NCI-H748 (cell line): ENCODE data around the gene APPBP2.
"Not testable (repeated sequence)": the region's sequence is repeated elsewhere in the genome, so short reads cannot be mapped to it uniquely, and the experiment has no call there.

Source experiments
- DNase-seq: peaks from one replicate; lab custom pipeline; 2025; ENCODE audit not compliant: unreplicated experiment; lab: John Stamatoyannopoulos, UW

Gene APPBP2

DNA sequence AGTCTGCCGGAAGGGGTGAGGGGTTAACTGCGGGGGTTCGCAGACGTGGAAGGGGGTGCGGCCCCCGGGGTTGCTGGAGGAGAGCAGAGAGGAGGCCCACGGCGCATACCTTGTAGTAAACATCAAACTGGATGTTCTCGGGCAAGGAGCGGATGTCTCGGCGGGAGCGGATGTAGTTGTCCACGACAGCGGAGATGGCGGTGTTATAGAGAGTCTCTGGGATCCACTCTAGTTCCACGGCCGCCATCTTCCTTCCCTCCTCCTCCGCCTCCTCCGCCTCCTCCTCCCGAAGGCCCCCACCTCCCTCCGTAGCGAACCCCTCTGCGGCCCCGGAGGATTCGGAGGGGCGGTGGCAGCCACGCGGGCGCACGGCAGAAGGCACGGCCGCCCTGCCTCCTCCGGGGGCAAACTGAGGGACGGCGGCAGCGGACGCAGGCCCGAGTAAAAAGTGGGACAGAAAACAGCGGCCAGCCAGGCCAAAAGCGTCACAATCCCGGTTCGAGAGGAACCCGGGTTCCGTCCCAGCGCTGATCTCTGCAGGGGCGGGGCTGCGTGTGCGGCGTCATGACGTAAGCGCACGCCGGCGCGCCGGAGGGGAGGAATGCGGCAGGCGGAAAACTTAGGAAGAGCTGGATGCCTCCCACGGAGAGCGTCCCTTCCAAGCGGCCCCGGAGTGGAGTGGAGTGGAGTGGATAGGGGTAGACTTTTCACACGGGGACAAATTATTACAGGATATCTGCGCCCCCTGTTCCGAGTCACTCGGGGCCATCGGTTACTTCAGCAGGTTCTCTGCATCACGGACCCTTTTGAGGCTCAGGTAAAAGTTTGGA, at the start of gene APPBP2:
TSS of gene APPBP2 (minus strand) at position 558 of the 830 bp plus-strand sequence. CDS start at position 247, 311 bp downstream.
- DNase-seq = peak; percentile 84

- no peak for DNase-seq
Observed at GRCh38 chr17:60573236-60574051, 47.4 kb upstream of the APPBP2 start.

DNA sequence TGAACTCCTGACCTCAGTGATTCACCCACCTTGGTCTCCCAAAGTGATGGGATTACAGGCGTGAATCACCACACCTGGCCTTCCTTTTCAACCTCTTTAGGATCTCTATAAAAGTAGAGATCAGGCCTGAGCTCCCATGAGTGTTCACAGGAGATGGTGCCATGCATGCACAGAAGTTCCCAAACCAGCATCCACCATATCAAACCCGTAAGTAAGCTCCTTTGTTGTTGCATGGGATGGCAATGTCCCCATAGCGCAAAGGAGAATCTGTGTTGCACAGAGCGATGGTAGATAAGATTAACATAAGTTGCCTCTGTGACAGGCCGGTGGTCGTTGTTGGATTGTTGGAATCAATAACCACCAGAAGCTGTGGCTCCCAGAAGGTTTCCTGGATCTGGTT, 39.2 kb upstream of the APPBP2 start:
- DNase-seq = no peak

DNA sequence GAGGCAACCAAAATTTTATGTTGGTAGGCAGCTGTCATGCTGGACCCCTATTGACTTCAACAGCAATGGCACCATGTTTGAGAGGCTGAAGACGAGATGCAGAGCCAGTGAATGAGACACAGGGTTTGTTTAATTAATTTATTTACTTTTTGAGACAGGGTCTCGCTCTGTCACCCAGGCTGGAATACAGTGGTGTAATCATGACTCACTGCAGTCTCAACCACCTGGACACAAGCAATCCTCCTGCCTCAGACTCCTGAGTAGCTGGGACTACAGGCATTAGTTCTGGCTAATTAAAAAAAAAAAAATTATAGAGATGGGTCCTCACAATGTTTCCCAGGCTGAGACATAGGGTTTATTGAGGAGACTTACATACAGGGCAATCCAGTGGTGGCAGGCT, 37.7 kb upstream of the APPBP2 start:
- peak; percentile 44 for DNase-seq

DNA sequence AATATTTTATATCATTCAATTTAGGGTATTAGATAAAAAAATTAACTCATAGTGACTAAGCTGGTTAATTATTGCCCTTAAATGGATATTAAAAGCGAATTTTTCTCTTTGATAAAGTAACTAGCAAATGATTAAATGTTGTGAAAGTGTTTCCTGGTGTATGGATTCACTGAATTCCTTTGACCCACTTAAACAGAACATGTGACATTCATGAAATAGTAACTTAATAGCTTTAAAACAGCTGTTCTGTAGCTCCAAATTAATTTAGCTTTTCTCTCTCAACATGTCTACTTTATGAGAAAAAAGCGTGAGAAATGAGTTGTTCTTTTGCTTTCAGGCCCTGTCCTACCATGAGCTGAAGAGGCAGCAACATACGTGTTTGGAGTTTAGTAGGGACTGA, 36.4 kb upstream of the APPBP2 start:
- no peak for DNase-seq

GRCh38 chr17:60560860-60561257, 34.8 kb upstream of the APPBP2 start:
- DNase-seq = peak; percentile 5

GRCh38 chr17:60559995-60560859, 34.2 kb upstream of the APPBP2 start:
- no peak for DNase-seq

DNA sequence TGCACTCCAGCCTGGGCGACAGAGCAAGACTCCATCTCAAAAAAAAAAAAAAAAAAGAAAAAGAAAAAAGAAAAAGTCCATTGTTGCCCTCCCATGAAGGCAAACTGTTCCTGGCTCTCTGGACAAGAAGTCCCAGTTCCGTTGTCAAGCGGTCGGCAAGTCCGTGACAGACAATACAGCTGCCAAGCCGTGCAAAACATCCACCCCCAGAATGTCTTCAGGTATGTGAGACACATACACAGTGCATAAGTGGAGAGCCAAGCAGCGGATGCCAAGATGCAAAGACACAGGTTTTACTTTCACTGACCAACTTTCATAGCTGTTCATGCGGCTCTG, 33.6 kb upstream of the APPBP2 start:
- no peak for DNase-seq

GRCh38 chr17:60557805-60558204, 31.8 kb upstream of the APPBP2 start:
- peak; percentile 19 for DNase-seq

GRCh38 chr17:60555786-60556185, 29.7 kb upstream of the APPBP2 start:
- DNase-seq = no peak

DNA sequence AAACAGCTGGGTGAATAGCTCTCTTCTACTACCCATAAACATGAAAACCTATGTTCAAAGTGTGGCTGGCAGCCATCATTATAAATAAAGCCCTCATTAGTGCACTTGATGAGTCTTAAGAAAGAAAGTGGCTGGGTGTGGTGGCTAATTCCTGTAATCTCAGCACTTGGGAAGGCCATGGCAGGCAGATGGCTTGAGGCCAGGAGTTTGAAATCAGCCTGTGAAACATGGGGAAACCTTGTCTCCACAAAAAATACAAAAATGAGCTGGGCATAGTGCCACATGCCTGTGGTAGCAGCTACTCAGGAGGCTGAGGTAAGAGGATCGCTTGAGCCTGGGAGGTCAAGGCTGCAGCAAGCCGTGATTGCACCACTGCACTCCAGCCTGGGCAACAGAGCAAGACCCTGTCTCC, 28.3 kb upstream of the APPBP2 start:
- no peak for DNase-seq

GRCh38 chr17:60552255-60552654, 26.2 kb upstream of the APPBP2 start:
- not testable (repeated sequence) for DNase-seq

GRCh38 chr17:60548990-60549389, 22.9 kb upstream of the APPBP2 start:
- DNase-seq = no peak

DNA sequence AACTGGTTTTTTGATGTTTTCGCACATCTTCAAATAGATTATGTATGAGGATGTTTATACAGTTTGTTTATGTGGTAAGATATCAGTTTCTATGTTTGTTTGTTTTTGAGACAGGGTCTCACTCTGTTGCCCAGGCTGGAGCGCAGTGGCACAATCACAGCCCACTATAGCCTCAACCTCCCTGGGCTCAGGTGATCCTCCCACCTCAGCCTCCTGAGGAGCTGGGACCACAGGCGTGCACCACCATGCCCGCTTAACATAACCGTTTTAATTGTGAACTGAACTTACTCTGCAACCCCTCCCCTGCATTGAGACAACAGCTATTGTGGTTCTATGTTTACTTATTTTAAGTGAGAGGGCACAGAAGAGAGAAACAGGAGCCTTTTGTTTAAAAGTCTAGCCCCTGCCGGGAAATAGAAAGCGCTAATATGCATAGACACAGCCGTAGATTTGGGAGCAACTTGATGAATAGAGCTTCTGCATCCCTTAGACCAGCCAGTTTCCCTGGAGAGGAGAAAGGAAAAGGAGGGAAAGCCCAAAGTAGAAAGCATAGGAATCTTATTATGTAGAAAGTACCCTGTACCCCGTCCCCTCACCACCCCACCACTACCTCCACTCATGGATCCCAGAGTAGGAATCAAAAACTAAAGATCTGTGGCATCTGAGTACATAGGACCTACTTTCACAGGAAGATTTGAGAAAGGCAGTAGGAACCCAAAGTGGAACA, 19.6 kb upstream of the APPBP2 start:
- DNase-seq = peak; percentile 9

DNA sequence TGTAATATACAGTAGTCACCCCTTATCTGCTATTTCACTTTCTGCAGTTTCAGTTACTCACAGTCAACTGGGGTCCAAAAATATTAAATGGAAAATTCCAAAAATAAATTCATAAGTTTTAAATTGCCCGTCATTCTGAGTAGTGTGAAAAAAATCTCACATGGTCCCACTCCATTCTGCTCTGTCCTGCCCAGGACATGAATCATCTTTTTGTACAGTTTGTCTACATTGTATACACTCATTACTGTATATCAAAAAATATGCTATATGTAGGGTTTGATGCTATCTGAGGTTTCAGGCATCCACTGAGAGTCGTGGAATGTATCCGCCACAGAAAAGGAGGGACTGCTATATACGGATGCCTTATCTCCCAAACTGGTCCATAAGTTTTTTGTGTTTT, 16.0 kb upstream of the APPBP2 start:
- no peak for DNase-seq

GRCh38 chr17:60540460-60540859, 14.4 kb upstream of the APPBP2 start:
- DNase-seq = no peak

DNA sequence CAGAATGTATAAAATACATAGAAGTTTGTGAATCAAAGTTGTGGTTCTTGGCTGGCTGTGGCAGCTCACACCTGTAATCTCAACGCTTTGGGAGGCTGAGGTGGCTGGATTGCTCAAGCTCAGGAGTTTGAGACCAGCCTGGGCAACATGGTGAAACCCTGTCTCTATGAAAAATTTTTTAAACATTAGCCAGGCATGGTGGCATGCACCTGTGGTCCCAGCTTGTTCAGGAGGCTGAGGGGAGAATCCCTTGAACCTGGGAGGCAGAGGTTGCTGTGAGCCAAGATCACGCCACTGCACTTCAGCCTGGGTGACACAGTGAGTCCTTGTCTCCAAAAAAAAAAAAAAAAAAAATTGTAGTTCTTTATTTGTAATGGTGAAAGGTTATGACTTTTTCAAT, 13.8 kb upstream of the APPBP2 start:
- no peak for DNase-seq

DNA sequence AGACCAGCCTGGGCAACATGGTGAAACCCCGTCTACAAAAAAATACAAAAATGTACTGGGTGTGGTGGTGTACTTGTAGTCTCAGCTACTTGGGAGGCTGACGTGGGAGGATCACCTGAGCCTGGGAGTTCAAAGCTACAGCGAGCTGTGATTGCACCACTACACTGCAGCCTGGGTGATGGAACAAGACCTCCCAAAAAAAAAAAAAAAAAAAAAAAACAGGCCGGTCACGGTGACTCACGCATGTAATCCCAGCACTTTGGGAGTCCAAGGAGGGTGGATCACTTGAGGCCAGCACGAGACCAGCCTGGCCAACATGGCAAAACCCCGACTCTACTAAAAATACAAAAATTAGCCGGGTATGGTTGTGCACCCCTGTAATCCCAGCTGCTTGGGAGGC, 12.7 kb upstream of the APPBP2 start:
- no peak for DNase-seq

DNA sequence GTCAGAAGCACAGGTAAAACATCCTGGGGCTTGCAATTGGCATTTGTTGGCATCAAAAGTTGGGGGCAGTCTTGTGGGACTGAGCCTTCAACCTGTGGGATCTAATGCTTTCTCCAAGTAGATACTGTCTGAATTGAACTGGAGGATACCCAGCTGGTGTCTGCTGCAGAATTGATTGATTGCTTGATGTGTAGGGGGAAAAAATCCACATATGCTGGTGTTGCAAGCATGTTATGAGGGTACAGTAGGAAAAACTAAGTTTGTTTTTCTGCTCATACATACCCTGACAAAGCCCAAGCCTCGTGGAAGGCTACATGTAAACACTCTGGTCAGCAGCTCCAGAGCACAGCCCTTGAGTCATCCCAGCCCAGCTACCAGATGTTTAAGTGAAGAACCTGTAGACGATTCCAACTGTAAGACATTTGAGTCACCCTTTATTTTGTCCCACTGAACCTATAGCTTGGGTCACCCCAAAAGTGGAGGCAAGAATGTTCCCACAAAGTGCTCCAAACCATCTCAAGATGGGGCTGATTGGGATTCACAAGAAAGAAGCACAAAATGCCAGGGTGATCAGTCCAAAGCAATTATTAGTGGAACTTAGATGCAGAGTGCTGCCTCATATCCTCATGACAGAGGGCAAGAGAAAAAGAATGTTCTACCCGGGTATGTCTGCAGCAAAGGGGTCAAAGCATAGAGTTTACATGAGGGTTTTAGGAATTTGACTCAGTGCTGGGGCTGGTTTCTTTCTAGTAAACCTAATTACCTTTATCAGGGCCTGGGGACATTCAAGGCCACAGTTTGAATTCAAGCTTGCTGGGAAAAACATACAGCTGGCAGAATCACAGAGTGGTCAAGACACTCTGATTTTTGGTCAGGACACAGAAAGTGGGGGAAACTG, 9.6 kb upstream of the APPBP2 start:
- no peak for DNase-seq
